BE2C (cell line): ENCODE results near the gene NOS1AP.

Experiments
- DNase-seq: peaks from one replicate; pipeline ENCODE4 v3.0.0-alpha.2; 2020
- H3K27me3 ChIP-seq: fragments of 250-450 bp; sonication (Bioruptor Pico); 2 replicates; pipeline ENCODE4 v1.5.1; 2020; ENCODE audit warnings: mild to moderate bottlenecking
- H3K36me3 ChIP-seq: fragments of 250-450 bp; sonication (Bioruptor Pico); 2 replicates; pipeline ENCODE4 v1.5.1; 2020; ENCODE audit warnings: mild to moderate bottlenecking
- H3K4me1 ChIP-seq: fragments of 250-450 bp; sonication (Bioruptor Pico); 2 replicates; pipeline ENCODE4 v1.5.1; 2020
- H3K4me3 ChIP-seq: 2 replicates; pipeline ENCODE4 v1.5.1; 2011; ENCODE audit warnings: low read depth, low read length
- H3K9me3 ChIP-seq: fragments of 250-450 bp; sonication (Bioruptor Pico); 2 replicates; pipeline ENCODE4 v1.5.1; 2020
- TF ChIP-seq, protein P1 (sequence below): IDR thresholded peaks from 2 replicates; pipeline ENCODE4 v1.5.1; 2012; ENCODE audit warnings: mild to moderate bottlenecking, low read depth, low read length

Gene NOS1AP

DNA sequence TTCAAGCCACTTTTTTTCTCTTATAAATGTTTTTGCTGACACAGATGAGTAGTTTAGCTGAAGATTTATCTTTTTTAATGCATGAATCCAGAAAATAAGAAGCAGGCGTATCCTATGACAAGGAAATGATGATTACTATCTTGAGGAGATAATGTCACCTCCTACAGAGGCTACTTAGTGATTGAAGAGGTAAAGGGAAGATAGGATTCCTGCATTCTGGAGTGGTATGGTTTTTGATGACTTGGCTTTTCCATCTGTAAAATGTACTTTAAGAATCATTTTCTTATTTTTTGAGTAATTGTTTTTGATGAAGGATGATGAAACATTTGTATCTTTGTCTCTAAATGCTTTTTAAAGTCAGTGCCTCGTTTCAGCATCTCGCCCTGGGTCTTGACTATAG, 184.3 kb downstream of the NOS1AP start:
- TF ChIP-seq, protein P1, sequence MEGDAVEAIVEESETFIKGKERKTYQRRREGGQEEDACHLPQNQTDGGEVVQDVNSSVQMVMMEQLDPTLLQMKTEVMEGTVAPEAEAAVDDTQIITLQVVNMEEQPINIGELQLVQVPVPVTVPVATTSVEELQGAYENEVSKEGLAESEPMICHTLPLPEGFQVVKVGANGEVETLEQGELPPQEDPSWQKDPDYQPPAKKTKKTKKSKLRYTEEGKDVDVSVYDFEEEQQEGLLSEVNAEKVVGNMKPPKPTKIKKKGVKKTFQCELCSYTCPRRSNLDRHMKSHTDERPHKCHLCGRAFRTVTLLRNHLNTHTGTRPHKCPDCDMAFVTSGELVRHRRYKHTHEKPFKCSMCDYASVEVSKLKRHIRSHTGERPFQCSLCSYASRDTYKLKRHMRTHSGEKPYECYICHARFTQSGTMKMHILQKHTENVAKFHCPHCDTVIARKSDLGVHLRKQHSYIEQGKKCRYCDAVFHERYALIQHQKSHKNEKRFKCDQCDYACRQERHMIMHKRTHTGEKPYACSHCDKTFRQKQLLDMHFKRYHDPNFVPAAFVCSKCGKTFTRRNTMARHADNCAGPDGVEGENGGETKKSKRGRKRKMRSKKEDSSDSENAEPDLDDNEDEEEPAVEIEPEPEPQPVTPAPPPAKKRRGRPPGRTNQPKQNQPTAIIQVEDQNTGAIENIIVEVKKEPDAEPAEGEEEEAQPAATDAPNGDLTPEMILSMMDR = no peak

DNA sequence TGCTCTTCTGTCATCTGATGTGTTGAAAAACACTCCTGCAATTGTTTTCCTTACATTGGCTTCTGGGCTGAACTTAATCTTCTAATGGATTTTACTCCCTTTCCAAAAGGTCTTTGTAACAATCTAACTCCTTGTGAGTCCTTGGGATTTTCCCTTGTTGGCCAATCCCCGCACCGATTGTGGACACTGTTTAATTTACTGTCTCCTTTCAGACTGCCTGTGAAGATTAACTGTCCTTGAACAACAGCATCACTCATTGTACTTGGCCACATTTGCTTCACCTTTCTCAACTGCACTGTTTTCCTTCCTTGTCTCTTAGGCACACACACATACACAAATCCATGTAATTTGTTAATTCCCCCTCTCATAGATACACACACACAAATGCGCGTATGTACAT, 186.8 kb downstream of the NOS1AP start:
- Histone ChIP-seq H3K4me3 (no peak overlapping the region), H3K36me3 (no peaks in the 10 kb centered on the region), H3K4me1 (no peaks in the 10 kb centered on the region), H3K27me3 (no peaks in the 10 kb centered on the region), H3K9me3 (no peaks in the 10 kb centered on the region)
- no peak for DNase-seq
- TF ChIP-seq, protein P1 = no peak

More for the DNA sequence above, 184.3 kb downstream of the NOS1AP start:
- Histone ChIP-seq H3K9me3 (no peaks in the 10 kb centered on the region), H3K27me3 (no peaks in the 10 kb centered on the region), H3K4me3 (no peak overlapping the region), H3K36me3 (no peaks in the 10 kb centered on the region), H3K4me1 (peaks cover 2% of the 10 kb centered on the region; the same call in 1 of the 2 replicates)
- no peak for DNase-seq

DNA sequence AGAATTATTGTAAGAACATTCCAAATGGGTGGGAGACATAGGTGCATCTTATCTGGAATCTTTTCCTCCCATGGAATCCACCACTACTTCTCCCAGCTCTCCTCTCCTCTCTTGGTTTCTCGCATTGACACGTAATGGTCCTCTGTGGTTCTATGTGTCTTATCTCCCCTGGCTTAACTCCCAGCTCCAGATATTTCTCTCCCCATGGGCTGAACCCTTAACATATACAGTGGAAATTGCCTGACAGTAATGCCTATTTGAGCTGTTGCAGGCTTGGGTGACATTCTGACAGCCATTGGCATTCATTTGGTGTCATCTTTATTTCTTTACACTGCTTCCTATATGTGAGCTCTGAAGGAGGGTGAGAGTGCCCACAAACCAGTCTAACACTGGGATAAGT, 188.9 kb downstream of the NOS1AP start:
- no peak for DNase-seq
- H3K4me3 ChIP-seq = no peak overlapping the region
- no peaks in the 10 kb centered on the region for H3K36me3 ChIP-seq
- TF ChIP-seq, protein P1 = no peak
- no peaks in the 10 kb centered on the region for H3K9me3 ChIP-seq
- H3K27me3 ChIP-seq = no peaks in the 10 kb centered on the region
- no peaks in the 10 kb centered on the region for H3K4me1 ChIP-seq

DNA sequence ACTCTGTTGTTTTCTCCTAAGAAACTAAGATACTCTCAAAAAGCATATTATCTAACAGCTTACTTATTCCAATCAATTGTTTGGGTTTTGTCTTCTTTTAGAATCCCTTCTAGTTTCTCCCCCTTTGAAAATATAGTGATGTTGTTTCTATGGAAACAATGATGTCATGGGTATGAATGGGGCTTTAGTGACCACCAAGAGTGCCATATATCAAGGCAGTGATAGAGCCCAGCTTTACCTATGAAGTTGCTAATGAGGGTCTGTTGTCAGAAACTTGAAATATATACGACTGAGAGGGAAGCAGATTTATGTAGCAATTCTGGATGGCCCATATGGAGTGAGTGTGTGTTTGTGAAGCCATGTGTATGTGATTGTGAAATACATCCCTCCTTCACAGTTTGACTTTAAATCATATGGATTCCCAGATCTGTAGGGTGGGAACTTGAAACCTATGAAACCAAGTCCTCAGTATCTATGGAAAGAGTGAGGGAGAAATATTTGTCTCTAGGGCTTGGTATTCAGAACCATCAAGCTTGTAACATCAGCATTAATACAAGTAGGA, 190.5 kb downstream of the NOS1AP start:
- no peak for DNase-seq
- Histone ChIP-seq H3K27me3 (no peaks in the 10 kb centered on the region), H3K4me3 (no peak overlapping the region), H3K4me1 (no peaks in the 10 kb centered on the region), H3K36me3 (no peaks in the 10 kb centered on the region), H3K9me3 (no peaks in the 10 kb centered on the region)
- TF ChIP-seq, protein P1 = no peak

DNA sequence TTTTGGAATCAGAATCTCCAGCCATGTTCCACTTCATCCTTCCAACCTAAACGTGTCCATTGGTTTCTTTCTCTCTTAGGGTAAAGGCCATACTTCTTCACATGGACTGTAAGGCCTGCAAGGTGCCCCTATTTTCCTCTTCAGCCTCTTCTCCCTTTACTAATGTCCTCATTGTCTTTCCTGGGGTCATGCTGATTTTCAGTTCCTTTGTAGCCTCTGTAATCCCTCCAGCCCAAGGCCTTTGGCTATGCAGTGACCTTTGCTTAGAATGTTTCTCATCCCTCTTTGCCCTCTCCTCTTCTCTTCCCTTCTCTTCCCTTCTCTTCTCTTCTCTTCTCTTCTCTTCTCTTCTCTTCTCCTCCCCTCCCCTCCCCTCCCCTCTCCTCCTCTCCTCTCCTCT, 194.6 kb downstream of the NOS1AP start:
- Histone ChIP-seq H3K36me3 (no peaks in the 10 kb centered on the region), H3K27me3 (no peaks in the 10 kb centered on the region), H3K4me3 (no peak overlapping the region), H3K9me3 (no peaks in the 10 kb centered on the region), H3K4me1 (no peaks in the 10 kb centered on the region)
- no peak for DNase-seq
- TF ChIP-seq, protein P1 = no peak

DNA sequence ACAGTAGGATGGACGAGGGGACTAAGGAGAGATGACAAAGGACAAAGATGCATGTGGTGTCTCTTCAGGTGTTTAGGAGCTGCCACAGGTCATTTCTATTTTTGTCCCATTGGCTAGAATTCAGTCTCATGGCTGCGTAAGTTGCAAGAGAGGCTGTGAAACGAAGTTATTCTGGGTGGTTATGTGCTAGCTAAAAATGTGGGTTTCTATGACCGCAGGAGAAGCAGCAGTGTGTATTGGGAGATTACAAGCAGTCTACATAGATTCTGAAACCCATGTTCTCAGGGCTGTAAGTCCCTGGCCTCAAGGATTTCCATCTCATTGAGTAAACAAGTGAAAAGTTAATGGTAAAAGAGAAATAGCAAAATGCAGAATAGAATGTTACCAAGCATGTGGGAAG, 196.5 kb downstream of the NOS1AP start:
- Histone ChIP-seq H3K4me3 (no peak overlapping the region), H3K36me3 (no peaks in the 10 kb centered on the region), H3K4me1 (no peaks in the 10 kb centered on the region), H3K9me3 (no peaks in the 10 kb centered on the region), H3K27me3 (no peaks in the 10 kb centered on the region)
- no peak for DNase-seq
- TF ChIP-seq, protein P1 = no peak
